ENCODE data around the gene IRF4.
A peak's percentile ranks its signal among the peaks of the same experiment; 100 is the strongest.

IRF4 gene

DNA sequence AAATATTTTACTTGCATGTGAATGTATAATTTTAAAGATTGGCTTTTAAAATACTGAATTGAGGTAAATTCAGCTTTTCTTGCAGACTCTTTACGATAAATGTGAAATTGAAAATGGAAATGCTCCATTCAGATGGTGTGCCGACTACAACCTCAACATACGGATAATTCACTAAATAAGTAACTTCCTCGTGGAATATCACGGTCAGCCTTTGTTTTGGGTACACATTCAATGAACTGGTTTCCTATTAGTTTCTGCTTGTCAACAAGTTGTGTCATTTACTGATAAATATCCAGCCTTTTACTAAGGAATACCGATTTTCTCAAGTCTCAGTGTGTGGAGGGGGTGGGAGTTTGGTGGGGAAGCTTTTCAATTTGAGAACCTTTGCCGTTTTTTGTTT is 2.4 kb upstream of the IRF4 start:
- H3K27me3 ChIP-seq (replicated peaks; ENCODE audit: insufficient read depth, low read length), result no peaks in the 10 kb centered on the region
- TF ChIP-seq, protein P1, sequence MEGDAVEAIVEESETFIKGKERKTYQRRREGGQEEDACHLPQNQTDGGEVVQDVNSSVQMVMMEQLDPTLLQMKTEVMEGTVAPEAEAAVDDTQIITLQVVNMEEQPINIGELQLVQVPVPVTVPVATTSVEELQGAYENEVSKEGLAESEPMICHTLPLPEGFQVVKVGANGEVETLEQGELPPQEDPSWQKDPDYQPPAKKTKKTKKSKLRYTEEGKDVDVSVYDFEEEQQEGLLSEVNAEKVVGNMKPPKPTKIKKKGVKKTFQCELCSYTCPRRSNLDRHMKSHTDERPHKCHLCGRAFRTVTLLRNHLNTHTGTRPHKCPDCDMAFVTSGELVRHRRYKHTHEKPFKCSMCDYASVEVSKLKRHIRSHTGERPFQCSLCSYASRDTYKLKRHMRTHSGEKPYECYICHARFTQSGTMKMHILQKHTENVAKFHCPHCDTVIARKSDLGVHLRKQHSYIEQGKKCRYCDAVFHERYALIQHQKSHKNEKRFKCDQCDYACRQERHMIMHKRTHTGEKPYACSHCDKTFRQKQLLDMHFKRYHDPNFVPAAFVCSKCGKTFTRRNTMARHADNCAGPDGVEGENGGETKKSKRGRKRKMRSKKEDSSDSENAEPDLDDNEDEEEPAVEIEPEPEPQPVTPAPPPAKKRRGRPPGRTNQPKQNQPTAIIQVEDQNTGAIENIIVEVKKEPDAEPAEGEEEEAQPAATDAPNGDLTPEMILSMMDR (IDR thresholded peaks at IDR 0.05; ENCODE audit: low read length), result no peak
- TF ChIP-seq EZH2phosphoT487 (IDR thresholded peaks at IDR 0.05; ENCODE audit: low read length), result no peak
- TF ChIP-seq EZH2 (optimal IDR thresholded peaks at IDR 0.05; ENCODE audit: low read depth, low read length), result no peak
- no peak for DNase-seq
- H3K9ac ChIP-seq (ENCODE audit: low read length), result peak overlapping the region; percentile 54
- peak overlapping the region; percentile 81 for H3K4me3 ChIP-seq (ENCODE audit: low read length)
- H3K4me2 ChIP-seq (ENCODE audit: low read depth, low read length), result peak overlapping the region; percentile 81
- H4K20me1 ChIP-seq (ENCODE audit: insufficient read depth, low read length), result peaks cover 24% of the 10 kb centered on the region
- H3K36me3 ChIP-seq (replicated peaks; ENCODE audit: insufficient read depth, low read length), result peaks cover 14% of the 10 kb centered on the region
- peaks cover 45% of the 10 kb centered on the region for H3F3A ChIP-seq (ENCODE audit: insufficient read depth, low read length)
- no peaks in the 10 kb centered on the region for H3K9me2 ChIP-seq (replicated peaks; ENCODE audit: insufficient read depth, low read length)
- H3K9me3 ChIP-seq (replicated peaks; ENCODE audit: insufficient read depth, low read length), result no peaks in the 10 kb centered on the region
- H2AFZ ChIP-seq (ENCODE audit: low read length), result peak overlapping the region; percentile 12
- H3K4me1 ChIP-seq (ENCODE audit: low read length), result peaks cover 17% of the 10 kb centered on the region
- H3K79me2 ChIP-seq (ENCODE audit: low read length), result peaks cover 39% of the 10 kb centered on the region
- peak overlapping the region; percentile 78; the same call in 1 of the 2 replicates for H3K27ac ChIP-seq (ENCODE audit: low read length)

DNA sequence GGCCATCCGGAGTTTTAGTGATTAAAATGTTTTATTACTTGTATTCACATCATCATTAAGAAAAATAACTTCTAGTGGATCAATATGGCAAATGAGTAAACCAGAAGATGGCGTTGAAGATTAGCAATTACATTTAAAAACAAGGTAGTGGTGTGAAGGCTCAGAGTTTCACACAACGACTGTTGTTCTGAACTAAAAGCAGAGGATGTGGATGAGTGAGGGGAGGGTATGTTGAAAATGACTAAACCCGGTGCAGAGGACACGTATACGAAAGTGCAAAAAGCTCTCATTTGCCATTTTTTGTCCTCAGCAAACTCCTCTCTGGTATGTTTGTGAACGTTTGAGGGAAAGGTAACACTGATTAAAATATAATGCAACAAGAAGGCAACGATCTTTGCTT is 1.9 kb upstream of the IRF4 start:
- Histone ChIP-seq H3K27ac (ENCODE audit: low read length) (peak overlapping the region; percentile 78), H3K4me2 (ENCODE audit: low read depth, low read length) (peak overlapping the region; percentile 81)

DNA sequence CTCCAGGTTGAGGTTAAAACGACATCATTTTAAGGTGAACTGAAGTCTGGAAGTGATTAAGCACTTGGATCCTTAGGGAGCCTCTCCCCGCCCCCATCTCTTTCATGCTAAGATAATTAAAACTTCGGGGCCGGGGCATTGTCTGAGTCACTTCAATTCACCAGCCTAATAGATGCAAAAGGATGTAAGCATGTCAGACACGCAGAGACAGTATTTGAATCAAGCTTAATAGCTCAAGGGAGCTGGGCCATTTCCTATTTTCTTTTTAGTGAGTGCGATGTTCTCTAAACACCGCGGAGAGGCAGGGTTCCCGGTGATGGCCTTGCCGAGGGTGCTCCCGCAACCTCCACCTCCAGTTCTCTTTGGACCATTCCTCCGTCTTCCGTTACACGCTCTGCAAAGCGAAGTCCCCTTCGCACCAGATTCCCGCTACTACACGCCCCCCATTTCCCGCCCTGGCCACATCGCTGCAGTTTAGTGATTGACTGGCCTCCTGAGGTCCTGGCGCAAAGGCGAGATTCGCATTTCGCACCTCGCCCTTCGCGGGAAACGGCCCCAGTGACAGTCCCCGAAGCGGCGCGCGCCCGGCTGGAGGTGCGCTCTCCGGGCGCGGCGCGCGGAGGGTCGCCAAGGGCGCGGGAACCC is 516 bp upstream of the IRF4 start:
- Histone ChIP-seq H3K27ac (ENCODE audit: low read length) (peak overlapping the region; percentile 78; the same call in 1 of the 2 replicates), H3K4me3 (ENCODE audit: low read length) (peak overlapping the region; percentile 81), H3K9ac (ENCODE audit: low read length) (peak overlapping the region; percentile 54), H3K79me2 (ENCODE audit: low read length) (peaks cover 58% of the 10 kb centered on the region), H2AFZ (ENCODE audit: low read length) (peak overlapping the region; percentile 55; the same call in 1 of the 2 replicates), H3K4me2 (ENCODE audit: low read depth, low read length) (peak overlapping the region; percentile 81), H3F3A (ENCODE audit: insufficient read depth, low read length) (peaks cover 64% of the 10 kb centered on the region), H4K20me1 (ENCODE audit: insufficient read depth, low read length) (peaks cover 43% of the 10 kb centered on the region), H3K4me1 (ENCODE audit: low read length) (peaks cover 21% of the 10 kb centered on the region), H3K9me3 (replicated peaks; ENCODE audit: insufficient read depth, low read length) (no peaks in the 10 kb centered on the region), H3K27me3 (replicated peaks; ENCODE audit: insufficient read depth, low read length) (no peaks in the 10 kb centered on the region), H3K36me3 (replicated peaks; ENCODE audit: insufficient read depth, low read length) (peaks cover 33% of the 10 kb centered on the region), H3K9me2 (replicated peaks; ENCODE audit: insufficient read depth, low read length) (no peaks in the 10 kb centered on the region)
- no peak for TF ChIP-seq EZH2 (optimal IDR thresholded peaks at IDR 0.05; ENCODE audit: low read depth, low read length)
- TF ChIP-seq, protein P1 (IDR thresholded peaks at IDR 0.05; ENCODE audit: low read length), result no peak
- TF ChIP-seq EZH2phosphoT487 (IDR thresholded peaks at IDR 0.05; ENCODE audit: low read length), result no peak
- DNase-seq, result peak; percentile 72

More for the DNA sequence above, 1.9 kb upstream of the IRF4 start:
- Histone ChIP-seq H3K9me2 (replicated peaks; ENCODE audit: insufficient read depth, low read length) (no peaks in the 10 kb centered on the region), H4K20me1 (ENCODE audit: insufficient read depth, low read length) (peaks cover 29% of the 10 kb centered on the region), H2AFZ (ENCODE audit: low read length) (peak overlapping the region; percentile 12), H3K9me3 (replicated peaks; ENCODE audit: insufficient read depth, low read length) (no peaks in the 10 kb centered on the region), H3K4me1 (ENCODE audit: low read length) (peaks cover 17% of the 10 kb centered on the region), H3K9ac (ENCODE audit: low read length) (peak overlapping the region; percentile 54), H3K79me2 (ENCODE audit: low read length) (peaks cover 44% of the 10 kb centered on the region), H3K4me3 (ENCODE audit: low read length) (peak overlapping the region; percentile 81), H3K27me3 (replicated peaks; ENCODE audit: insufficient read depth, low read length) (no peaks in the 10 kb centered on the region), H3F3A (ENCODE audit: insufficient read depth, low read length) (peaks cover 50% of the 10 kb centered on the region), H3K36me3 (replicated peaks; ENCODE audit: insufficient read depth, low read length) (peaks cover 18% of the 10 kb centered on the region)
- TF ChIP-seq EZH2 (optimal IDR thresholded peaks at IDR 0.05; ENCODE audit: low read depth, low read length) (no peak), EZH2phosphoT487 (IDR thresholded peaks at IDR 0.05; ENCODE audit: low read length) (no peak)
- TF ChIP-seq, protein P1 (IDR thresholded peaks at IDR 0.05; ENCODE audit: low read length), result no peak; the same call in 1 of the 2 replicates
- DNase-seq, result peak; percentile 56

All from MM.1S (cell line).